C1 segment of cervical spinal cord (tissue), 14 donors: ENCODE results near the gene ZNF132.

Source experiments
- DNase-seq, 14 donors: peaks; one replicate each; lab custom pipeline; 2025; lab: John Stamatoyannopoulos, UW

Gene ZNF132

DNA sequence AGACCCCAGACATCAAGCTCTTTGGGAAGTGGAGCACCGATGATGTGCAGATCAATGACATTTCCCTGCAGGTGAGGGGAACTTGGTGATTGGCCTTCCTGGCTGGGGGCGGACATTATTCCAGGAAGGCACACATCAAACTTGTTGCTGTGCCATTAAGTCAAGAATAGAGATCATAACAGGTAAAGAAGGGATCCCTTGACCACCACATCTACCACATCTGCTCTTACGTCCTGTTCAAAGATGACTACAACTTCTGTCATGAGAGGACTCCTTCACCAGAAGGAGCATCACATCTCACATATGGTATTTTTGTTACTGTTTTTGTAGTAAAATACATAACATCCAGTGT, 51.8 kb downstream of the ZNF132 start:
- DNase-seq, result no peak

DNA sequence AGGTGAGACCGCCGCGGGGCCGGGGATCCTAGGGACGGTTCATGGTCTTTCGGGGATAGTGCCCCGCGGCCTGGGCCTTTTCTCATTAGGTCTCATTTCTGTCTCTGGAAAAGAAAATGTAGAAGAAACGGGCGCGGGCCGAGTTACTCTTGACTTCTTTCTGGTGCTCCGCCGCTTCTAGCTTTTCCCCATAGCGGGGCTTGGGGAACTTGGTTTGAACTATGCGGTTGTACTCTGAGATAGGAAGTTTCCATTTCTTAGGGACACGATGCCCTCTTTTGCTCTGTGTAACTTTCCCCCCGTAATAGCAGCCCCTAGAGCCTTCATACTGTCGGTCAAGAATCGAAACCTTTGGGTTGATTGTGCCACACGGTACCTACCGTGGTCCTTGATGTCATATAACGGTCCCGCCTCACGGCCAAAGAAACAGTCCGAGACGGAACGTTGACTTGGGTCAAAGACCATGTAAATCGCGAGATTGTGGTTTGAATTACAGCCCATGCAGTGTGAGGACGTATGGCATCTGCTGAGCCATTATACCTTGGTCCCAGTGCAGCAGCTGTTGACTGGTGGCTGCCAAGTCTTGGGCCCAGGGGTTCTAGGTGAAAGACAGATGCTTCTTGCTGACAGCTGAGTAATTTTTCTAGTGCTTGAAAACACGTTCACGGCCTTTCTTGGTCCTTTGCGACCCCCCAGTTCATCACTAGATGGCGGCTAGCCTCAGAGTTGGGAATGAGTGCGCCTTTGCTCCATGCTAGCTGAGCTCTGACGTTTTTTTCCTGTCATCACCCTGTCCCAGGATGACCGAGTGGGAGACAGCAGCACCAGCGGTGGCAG, 52.4 kb downstream of the ZNF132 start:
- DNase-seq, result no peak

DNA sequence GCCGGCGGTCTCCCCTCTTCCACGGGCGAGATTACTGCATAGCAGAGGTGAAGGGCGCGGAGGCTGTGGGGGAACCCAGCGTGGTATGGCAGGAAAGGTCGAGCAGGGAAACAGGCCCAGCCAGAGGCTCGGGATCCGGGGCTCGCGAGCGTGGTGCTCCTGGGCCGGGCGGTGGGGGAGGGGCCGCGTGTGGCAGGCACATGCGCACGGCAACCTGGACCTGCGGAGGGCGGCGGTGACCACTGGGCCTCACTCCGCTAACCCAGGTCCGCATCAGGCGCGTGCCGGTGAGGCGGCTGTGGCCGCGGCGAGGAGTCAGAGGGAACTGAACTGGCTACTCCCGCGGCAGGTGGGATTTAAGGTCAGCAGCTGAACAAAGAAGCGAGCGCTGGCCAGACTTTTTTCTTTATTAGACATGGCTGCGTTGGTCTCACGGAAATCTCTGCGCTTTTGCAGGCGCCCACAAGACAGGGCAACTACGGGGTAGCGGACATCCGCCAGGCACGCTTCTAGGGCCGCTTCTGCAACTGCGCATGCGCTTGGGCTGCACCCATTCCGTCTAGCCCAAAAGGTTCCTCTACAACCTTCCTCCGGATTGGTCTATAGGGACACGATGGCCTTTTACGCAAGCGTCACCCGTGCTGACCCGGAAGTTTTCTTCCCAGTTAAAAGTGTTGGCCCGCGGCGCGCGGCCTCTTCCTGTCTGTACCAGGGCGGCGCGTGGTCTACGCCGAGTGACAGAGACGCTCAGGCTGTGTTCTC, 53.2 kb downstream of the ZNF132 start, which contains the start of gene RPS5:
Gene RPS5, plus strand, starts transcription at position 694 of the 762 bp plus-strand sequence. CDS start 869 bp downstream, outside the sequence.
- DNase-seq, result peak; percentile 49 to 97 (median 94)

DNA sequence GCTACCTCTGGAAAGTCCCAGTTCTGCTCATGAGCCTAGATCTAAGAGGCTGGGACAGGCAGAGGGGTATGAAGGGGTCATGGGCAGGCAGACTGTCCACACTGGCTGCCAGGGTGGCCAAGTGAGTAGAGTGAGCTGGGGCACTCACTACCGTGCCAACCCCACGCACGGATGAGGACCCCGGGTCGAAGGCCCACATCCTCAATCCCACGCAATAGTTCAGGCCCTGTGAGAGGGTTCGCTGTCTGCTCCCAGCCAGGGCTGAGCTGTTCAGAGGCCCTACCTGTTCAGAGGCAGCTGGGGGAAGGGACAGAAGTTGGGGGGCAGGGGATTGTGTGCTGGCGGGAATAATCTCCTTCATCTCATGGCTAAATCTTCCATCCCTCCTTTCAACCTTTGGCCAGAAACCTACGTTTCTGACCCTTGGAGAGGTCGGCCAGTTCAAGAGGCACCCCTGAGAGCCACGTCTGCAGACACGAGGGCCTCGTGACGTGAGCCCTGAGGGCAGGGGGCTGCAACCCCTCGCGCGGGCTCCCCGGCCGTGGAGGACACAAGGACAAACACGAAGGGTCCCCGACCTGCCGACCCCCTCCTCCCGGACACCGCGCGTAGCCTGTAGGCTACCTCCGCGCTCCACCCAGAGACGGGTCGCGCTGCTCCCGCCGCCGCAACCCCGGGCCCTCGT, 53.9 kb downstream of the ZNF132 start:
- no peak for DNase-seq

DNA sequence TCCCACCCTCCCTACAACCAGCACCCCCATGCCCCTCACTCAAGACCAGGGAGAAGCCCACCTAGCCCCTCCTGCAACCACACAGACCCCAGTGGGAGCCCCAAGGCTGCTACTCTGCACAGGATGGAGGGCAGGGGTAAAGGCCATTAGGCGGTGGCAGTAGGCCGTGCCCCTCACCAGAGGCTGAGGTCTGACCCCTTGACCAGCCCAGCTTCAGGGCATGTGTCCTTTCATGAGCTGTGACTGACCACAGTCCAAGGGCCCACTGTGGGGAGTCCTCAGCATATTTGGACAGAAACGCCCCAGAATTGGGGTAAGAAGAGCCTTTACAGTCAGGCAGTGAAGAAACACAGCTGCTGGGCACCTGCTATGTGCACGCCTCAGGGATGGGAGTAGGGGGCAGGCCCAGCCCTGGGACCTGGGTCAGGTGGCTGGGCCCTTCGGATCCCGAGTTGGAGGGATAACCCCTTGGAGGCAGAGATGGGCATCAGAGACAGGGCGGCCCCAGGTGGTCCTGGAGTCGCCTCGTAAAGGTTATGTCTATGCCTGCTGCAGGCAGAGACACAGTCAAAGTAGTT, 54.6 kb downstream of the ZNF132 start:
- DNase-seq, result no peak

DNA sequence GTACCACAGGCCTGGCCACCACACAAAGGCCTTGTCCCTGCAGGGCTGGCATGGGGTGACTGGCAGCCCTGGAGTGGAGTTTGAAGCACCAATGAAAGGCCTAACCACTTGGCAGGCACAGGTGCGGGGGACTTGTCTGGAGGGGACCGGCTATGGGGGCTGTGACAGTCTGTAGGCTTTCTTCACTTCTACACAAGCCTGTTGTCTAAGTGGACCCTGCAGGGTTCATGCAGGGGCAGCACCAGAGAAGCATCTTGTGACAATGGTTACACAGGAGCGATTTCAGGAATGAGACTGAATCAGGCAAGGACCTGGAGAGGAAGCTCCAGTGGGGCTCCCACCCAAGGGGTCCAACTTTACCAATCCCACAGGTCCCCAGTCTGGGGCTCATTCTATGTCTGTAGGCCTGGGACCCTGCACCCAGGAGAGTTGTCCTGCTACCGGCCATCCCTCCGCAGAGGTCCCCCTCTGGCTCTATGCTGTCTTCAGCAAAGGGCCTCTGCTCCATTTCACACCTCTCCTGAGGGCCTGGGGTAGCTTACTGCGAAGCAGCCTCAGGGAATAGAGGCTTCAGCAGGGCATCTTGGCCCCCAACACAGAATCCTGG, 56.9 kb downstream of the ZNF132 start:
- no peak for DNase-seq
